B cell (primary cell): Measurements from ENCODE around the gene MCM3AP. TPM values are rescaled to one million over a fixed set of nuclear protein-coding genes. Genes with fewer than 3 reads are reported as not detected.

ENCODE experiments used
- ATAC-seq: fragments of 200-7000 bp; cut with Tn5 transposase; one replicate; pipeline ENCODE4 v1.10.0; 2021; ENCODE audit warnings: low read depth, mild to moderate bottlenecking, moderate number of reproducible peaks, moderate library complexity
- CTCF ChIA-PET: fragments of 350-600 bp; sonication (Branson Sonifier 250); formaldehyde crosslinking; loops from one replicate; lab custom pipeline; 2021; ENCODE audit warnings: antibody characterized with exemption, inconsistent platforms; lab: Charles Lee
- POLR2A ChIA-PET: fragments of 350-600 bp; sonication (Branson Sonifier 250); formaldehyde crosslinking; loops from one replicate; lab custom pipeline; 2021; ENCODE audit warnings: antibody characterized with exemption; lab: Charles Lee
- DNase-seq: peaks from one replicate; pipeline ENCODE4 v3.0.0; 2013
- H2AFZ ChIP-seq: 2 replicates; pipeline ENCODE4 v1.6.1; 2012; ENCODE audit warnings: mild to moderate bottlenecking, low read depth, low read length; ENCODE audit not compliant: insufficient read depth, poor library complexity, severe bottlenecking
- H3K27ac ChIP-seq, 2 donors: 1 replicate in 1 of 2; 2 replicates in 1 of 2; pipeline ENCODE4 v1.5.1; 2012 to 2013; ENCODE audit warnings: low read length in 2 of 2, mild to moderate bottlenecking in 2 of 2, moderate library complexity in 1 of 2
- H3K27me3 ChIP-seq, 4 experiments: fragments of 200-600 bp in 1 of 4; sonication (generic) in 1 of 4; replicated peaks in 1 of 4; 1 replicate in 2 of 4; 2 replicates in 2 of 4; pipeline versions ENCODE4 v1.6.1 to v1.7.0; 2013 to 2016; ENCODE audit warnings: low read length in 3 of 4, mild to moderate bottlenecking in 2 of 4, mixed read lengths in 1 of 4, moderate library complexity in 1 of 4; ENCODE audit not compliant: insufficient read depth in 4 of 4, control insufficient read depth in 3 of 4; ENCODE audit errors: control extremely low read depth in 1 of 4
- H3K36me3 ChIP-seq, 2 experiments: replicated peaks in 1 of 2; 1 replicate in 1 of 2; 2 replicates in 1 of 2; pipeline versions ENCODE4 v1.6.1 to v1.7.1; 2013; ENCODE audit warnings: low read length in 1 of 2; ENCODE audit not compliant: insufficient read depth in 2 of 2, control insufficient read depth in 1 of 2; ENCODE audit errors: control extremely low read depth in 1 of 2, extremely low read depth in 1 of 2
- H3K4me1 ChIP-seq, 2 donors: fragments of 200-600 bp in 1 of 2; sonication (generic) in 1 of 2; 1 replicate in 1 of 2; 2 replicates in 1 of 2; pipeline versions ENCODE4 v1.5.1 to v1.6.1; 2013 to 2017; ENCODE audit warnings: low read length in 2 of 2; ENCODE audit not compliant: control insufficient read depth in 2 of 2, insufficient read depth in 2 of 2
- H3K4me2 ChIP-seq: replicated peaks from 2 replicates; pipeline ENCODE3; 2012; ENCODE audit warnings: mild to moderate bottlenecking, low read depth, low read length; ENCODE audit not compliant: poor library complexity, severe bottlenecking
- H3K4me3 ChIP-seq, 5 experiments: fragments of 200-600 bp in 1 of 5; sonication (generic) in 1 of 5; 1 replicate in 3 of 5; 2 replicates in 2 of 5; pipeline versions ENCODE4 v1.5.1 to v1.7.0; 2011 to 2016; ENCODE audit warnings: low read length in 4 of 5, mild to moderate bottlenecking in 4 of 5, low read depth in 2 of 5, control low read depth in 1 of 5, moderate library complexity in 1 of 5; ENCODE audit not compliant: insufficient read depth in 1 of 5; ENCODE audit errors: control extremely low read depth in 1 of 5, extremely low read depth in 1 of 5
- H3K79me2 ChIP-seq: fragments of 200-600 bp; sonication (generic); one replicate; pipeline ENCODE4 v1.6.0; 2016; ENCODE audit warnings: low read length; ENCODE audit not compliant: control insufficient read depth, insufficient read depth
- H3K9ac ChIP-seq: fragments of 200-600 bp; sonication (generic); 2 replicates; pipeline ENCODE4 v1.6.1; 2017; ENCODE audit warnings: mild to moderate bottlenecking, low read length, moderate library complexity
- H3K9me3 ChIP-seq, 3 donors: one replicate each; pipeline versions ENCODE4 v1.6.1 to v1.7.1; 2013; ENCODE audit warnings: low read length in 2 of 3; ENCODE audit not compliant: control insufficient read depth in 2 of 3, insufficient read depth in 1 of 3; ENCODE audit errors: control extremely low read depth in 1 of 3
- H4K20me1 ChIP-seq: 2 replicates; pipeline ENCODE4 v1.6.0; 2012; ENCODE audit warnings: mild to moderate bottlenecking, low read length; ENCODE audit not compliant: insufficient read depth, control insufficient read depth, poor library complexity, severe bottlenecking
- H3K27ac Mint-ChIP-seq: one replicate; pipeline ENCODE4 v1.8.0; 2021; ENCODE audit warnings: mixed read lengths
- H3K27me3 Mint-ChIP-seq: one replicate; pipeline ENCODE4 v1.8.0; 2021; ENCODE audit warnings: mixed read lengths
- H3K4me1 Mint-ChIP-seq: one replicate; pipeline ENCODE4 v1.8.0; 2021; ENCODE audit warnings: mixed read lengths
- H3K4me3 Mint-ChIP-seq: one replicate; pipeline ENCODE4 v1.8.0; 2021; ENCODE audit warnings: mixed read lengths
- H3K9me3 Mint-ChIP-seq: one replicate; pipeline ENCODE4 v1.8.0; 2022; ENCODE audit warnings: mixed read lengths; ENCODE audit not compliant: insufficient read depth
- CTCF ChIP-seq: fragments of 200-600 bp; IDR thresholded peaks from one replicate; pipeline ENCODE4 v1.8.0; 2022; ENCODE audit warnings: antibody characterized with exemption, mild to moderate bottlenecking
- EZH2 ChIP-seq: IDR thresholded peaks from 2 replicates; pipeline ENCODE4 v1.6.1; 2012; ENCODE audit warnings: borderline replicate concordance, low read depth, mild to moderate bottlenecking, moderate library complexity, low read length; ENCODE audit not compliant: insufficient read depth, poor library complexity, severe bottlenecking
- WGBS: methylation state at CpG from one replicate; pipeline ENCODE4 v1.1.5; 2013; ENCODE audit warnings: missing lambda C conversion rate; ENCODE audit not compliant: insufficient coverage; 5-methylcytosine and 5-hydroxymethylcytosine counted together
- intact Hi-C: fragments of 100-400 bp; cut with micrococcal nuclease; formaldehyde crosslinking; loops from one replicate; pipeline ENCODE4 v1.10.0; 2022
- polyA plus RNA-seq: library from polyadenylated mRNA; depleted of rRNA; stranded (reverse); fragments of >200 nt; gene quantifications from 2 replicates; pipeline ENCODE4 v1.2.3, GENCODE V29; 2012
- total RNA-seq, 2 donors: library from RNA; stranded (reverse); fragments of 120-200 nt in 1 of 2; gene quantifications; 1 replicate in 1 of 2; 2 replicates in 1 of 2; pipeline versions ENCODE4 v1.2.3 to v1.2.4, GENCODE V29; 2013 to 2022

Gene MCM3AP
- total and polyA plus RNA-seq, 2 donors (not counting 1 experiment from before 2014, with no cell fraction given), result 61.7 to 180 TPM

GRCh38 chr21:46193829-46194373 lies 91.5 kb downstream of the MCM3AP start:
- CTCF ChIA-PET, result no interaction called here
- Mint-ChIP-seq H3K4me3 (no peak overlapping the region), H3K27ac (no peak overlapping the region), H3K4me1 (no peaks in the 10 kb centered on the region), H3K27me3 (no peaks in the 10 kb centered on the region), H3K9me3 (no peaks in the 10 kb centered on the region)
- POLR2A ChIA-PET, result no interaction called here
- TF ChIP-seq EZH2 (no peak), CTCF (no peak)
- H2AFZ ChIP-seq, result no peak overlapping the region
- ATAC-seq, result no peak
- H4K20me1 ChIP-seq, result no peaks in the 10 kb centered on the region
- peaks cover 0 to 15% of the 10 kb centered on the region in 2 experiments for H3K36me3 ChIP-seq
- no peak for DNase-seq
- 97% methylated on average over 9 of the region's 10 CpGs for WGBS
- H3K27me3 ChIP-seq, result no peaks in the 10 kb centered on the region
- no peaks in the 10 kb centered on the region for H3K79me2 ChIP-seq
- no peak overlapping the region for H3K4me3 ChIP-seq
- intact Hi-C loops, result no loop called here
- no peaks in the 10 kb centered on the region for H3K9me3 ChIP-seq
- H3K4me1 ChIP-seq, result no peaks in the 10 kb centered on the region
- no peak overlapping the region for H3K27ac ChIP-seq
- no peak overlapping the region for H3K9ac ChIP-seq
- no peak overlapping the region for H3K4me2 ChIP-seq

GRCh38 chr21:46191686-46192575 lies 93.5 kb downstream of the MCM3AP start:
- no peaks in the 10 kb centered on the region for H3K9me3 ChIP-seq
- no peak overlapping the region for H3K9ac ChIP-seq
- no peaks in the 10 kb centered on the region for H3K27me3 Mint-ChIP-seq
- no peak overlapping the region for H3K4me3 ChIP-seq
- H3K9me3 Mint-ChIP-seq, result no peaks in the 10 kb centered on the region
- peaks cover 0 to 12% of the 10 kb centered on the region in 2 experiments for H3K36me3 ChIP-seq
- WGBS, result 96% methylated on average over 17 of the region's 20 CpGs
- H3K27ac ChIP-seq, result no peak overlapping the region
- H3K79me2 ChIP-seq, result no peaks in the 10 kb centered on the region
- no peak overlapping the region for H3K27ac Mint-ChIP-seq
- CTCF ChIA-PET, result no interaction called here
- no peaks in the 10 kb centered on the region for H3K4me1 Mint-ChIP-seq
- no peaks in the 10 kb centered on the region for H3K4me1 ChIP-seq
- H3K27me3 ChIP-seq, result no peaks in the 10 kb centered on the region
- intact Hi-C loops, result no loop called here
- H2AFZ ChIP-seq, result no peak overlapping the region
- H3K4me2 ChIP-seq, result no peak overlapping the region
- no peaks in the 10 kb centered on the region for H4K20me1 ChIP-seq
- H3K4me3 Mint-ChIP-seq, result no peak overlapping the region
- DNase-seq, result no peak
- POLR2A ChIA-PET, result no interaction called here
- TF ChIP-seq CTCF (no peak), EZH2 (no peak)
- no peak for ATAC-seq
